ENCODE results near the gene TRIO.

TRIO gene

GRCh38 chr5:14171046-14171445 lies 27.9 kb downstream of the TRIO start:
- no peak for DNase-seq

GRCh38 chr5:14171621-14172020 lies 28.5 kb downstream of the TRIO start:
- DNase-seq: no peak

GRCh38 chr5:14172149-14172795 lies 29.1 kb downstream of the TRIO start:
- no peak for DNase-seq

GRCh38 chr5:14173377-14174229 lies 30.5 kb downstream of the TRIO start:
- DNase-seq: no peak

GRCh38 chr5:14174230-14174636 lies 31.1 kb downstream of the TRIO start:
- no peak for DNase-seq

GRCh38 chr5:14175381-14175780 lies 32.2 kb downstream of the TRIO start:
- no peak for DNase-seq

GRCh38 chr5:14176888-14177287 lies 33.7 kb downstream of the TRIO start:
- DNase-seq: no peak

GRCh38 chr5:14177634-14178033 lies 34.5 kb downstream of the TRIO start:
- DNase-seq: no peak

- no peak for DNase-seq
These were observed 34.9 kb downstream of the TRIO start for GRCh38 chr5:14178091-14178490.

- no peak for DNase-seq
These were observed 35.6 kb downstream of the TRIO start for GRCh38 chr5:14178671-14179211.

- DNase-seq: no peak
These were observed 36.3 kb downstream of the TRIO start for GRCh38 chr5:14179446-14179845.

GRCh38 chr5:14180437-14180836 lies 37.3 kb downstream of the TRIO start:
- no peak for DNase-seq

- DNase-seq: no peak
These were observed 38.3 kb downstream of the TRIO start for GRCh38 chr5:14181299-14181968.

- DNase-seq: no peak
These were observed 39.6 kb downstream of the TRIO start for GRCh38 chr5:14182761-14183160.

- DNase-seq: no peak
These were observed 40.2 kb downstream of the TRIO start for GRCh38 chr5:14183187-14183939.

- no peak for DNase-seq
These were observed 40.9 kb downstream of the TRIO start for GRCh38 chr5:14184082-14184481.

GRCh38 chr5:14184725-14185124 lies 41.6 kb downstream of the TRIO start:
- DNase-seq: no peak

- no peak for DNase-seq
These were observed 42.4 kb downstream of the TRIO start for GRCh38 chr5:14185326-14186058.

GRCh38 chr5:14186059-14186830 lies 43.1 kb downstream of the TRIO start:
- no peak for DNase-seq

GRCh38 chr5:14187157-14187556 lies 44.0 kb downstream of the TRIO start:
- no peak for DNase-seq

- no peak for DNase-seq
These were observed 44.5 kb downstream of the TRIO start for GRCh38 chr5:14187660-14188059.
